Glomerular endothelial cell (primary cell): ENCODE data around the gene SHROOM3. TPM values are rescaled to one million over a fixed set of nuclear protein-coding genes. Genes with fewer than 3 reads are reported as not detected.

ENCODE experiments used
- DNase-seq: peaks from one replicate; pipeline ENCODE4 v3.0.0-alpha.2; 2011; ENCODE audit warnings: low read depth, low spot score; ENCODE audit errors: extremely low read depth
- total RNA-seq: library from RNA; depleted of rRNA; stranded (reverse); fragments of >200 nt; gene quantifications from 2 replicates; pipeline ENCODE4 v1.2.3, GENCODE V29; 2015

The SHROOM3 gene
- total RNA-seq, 1 donor from 2014 or later = 3.8 TPM

GRCh38 chr4:76614589-76614988 lies 179.6 kb downstream of the SHROOM3 start:
- DNase-seq = no peak

- DNase-seq = no peak
Measured at GRCh38 chr4:76615999-76616398, 181.0 kb downstream of the SHROOM3 start.

DNA sequence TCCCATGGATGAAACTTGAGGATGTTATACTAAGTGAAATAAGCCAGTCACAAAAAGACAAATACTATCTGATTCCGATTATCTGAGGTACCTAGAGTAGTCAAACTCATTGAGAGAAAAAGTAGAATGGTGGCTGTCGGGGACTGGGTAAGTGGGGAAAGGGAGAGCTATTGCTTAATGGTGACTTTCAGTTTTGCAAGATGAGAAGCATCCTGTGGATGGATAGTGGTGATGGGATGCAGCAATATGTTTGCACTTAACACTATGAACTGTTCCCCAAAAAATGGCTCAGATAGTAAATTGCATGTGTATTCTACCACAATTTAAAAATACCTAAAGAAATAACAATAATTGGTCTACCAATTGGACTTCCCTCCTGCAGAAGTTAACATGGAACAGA lies 181.5 kb downstream of the SHROOM3 start:
- no peak for DNase-seq

DNA sequence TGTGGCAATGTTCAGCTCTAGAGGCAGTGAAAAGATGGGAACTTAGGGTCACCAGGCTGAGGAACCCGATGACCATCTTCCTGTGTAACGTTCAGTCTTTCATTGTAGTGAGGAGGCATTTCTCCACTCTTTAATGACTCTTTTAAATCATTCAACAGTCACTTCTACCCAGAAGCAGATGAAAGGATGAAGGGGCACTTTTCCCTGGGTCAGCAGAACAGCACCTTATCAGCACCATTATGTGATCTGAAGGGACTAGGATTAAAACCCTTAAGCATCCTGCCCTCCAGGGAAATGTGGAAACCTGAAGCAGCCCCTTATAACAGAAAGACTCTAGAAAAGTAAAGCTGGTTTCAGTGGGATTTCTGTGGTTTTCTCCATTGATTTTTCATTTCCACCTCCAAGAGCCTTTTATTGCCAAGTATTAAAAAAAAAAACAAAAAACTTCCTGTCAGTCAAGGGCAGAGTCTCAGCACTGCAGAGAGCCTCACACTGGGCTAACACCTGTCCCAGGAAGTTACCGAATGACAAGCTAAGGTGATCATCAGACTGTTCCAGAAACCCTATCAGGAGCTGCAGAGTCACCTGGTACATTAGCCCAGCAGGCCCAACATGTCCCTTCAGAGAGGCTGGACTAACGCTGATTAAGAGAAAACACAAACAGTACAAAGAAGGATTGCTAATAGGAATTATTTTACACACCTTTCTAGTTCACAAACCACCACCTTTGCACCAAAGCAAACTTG lies 185.9 kb downstream of the SHROOM3 start:
- no peak for DNase-seq

DNA sequence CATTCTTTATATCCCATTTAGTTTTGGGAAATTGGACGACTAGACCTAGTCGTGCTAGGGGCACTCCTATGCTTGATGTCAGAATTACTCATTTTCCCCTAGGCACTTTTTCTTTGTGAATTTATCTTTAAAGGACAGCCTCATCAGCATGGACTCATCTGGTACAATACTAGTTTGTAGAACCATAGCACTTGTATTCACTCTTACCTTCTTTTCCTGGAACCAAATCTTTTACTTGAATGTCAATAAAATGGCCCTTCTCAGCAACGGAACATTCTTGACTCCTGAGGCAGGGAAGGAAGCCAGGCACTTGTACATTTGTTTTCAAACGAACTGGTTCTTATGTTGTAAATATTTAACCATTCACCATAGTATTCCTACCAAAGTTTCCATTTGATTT lies 187.1 kb downstream of the SHROOM3 start:
- no peak for DNase-seq

- DNase-seq = no peak
Measured at GRCh38 chr4:76622717-76623116, 187.7 kb downstream of the SHROOM3 start.

- no peak for DNase-seq
Measured at GRCh38 chr4:76623217-76624045, 188.4 kb downstream of the SHROOM3 start.

DNA sequence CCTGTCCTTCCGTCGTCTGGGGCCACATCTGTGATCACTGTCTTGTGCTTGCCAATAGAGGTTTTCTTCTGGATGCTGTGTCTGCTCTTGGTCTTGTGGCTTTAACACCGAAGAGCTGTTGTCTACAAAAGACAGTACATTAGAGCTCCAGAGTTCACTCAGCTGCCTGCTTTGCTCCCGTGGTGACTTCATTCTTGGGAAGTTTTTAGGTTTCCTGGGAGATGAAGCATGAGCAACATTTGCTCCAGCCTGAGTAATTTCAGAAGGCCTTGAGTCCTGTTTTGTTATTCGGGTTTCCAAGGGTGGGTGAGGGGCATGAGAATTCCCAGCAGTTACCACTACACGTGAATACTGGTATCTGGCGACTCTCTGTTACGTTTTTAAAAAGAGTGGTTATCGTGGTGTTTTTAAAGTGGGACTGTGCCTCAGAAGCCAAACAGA lies 189.2 kb downstream of the SHROOM3 start:
- no peak for DNase-seq

- no peak for DNase-seq
Measured at GRCh38 chr4:76624931-76625715, 190.1 kb downstream of the SHROOM3 start.

DNA sequence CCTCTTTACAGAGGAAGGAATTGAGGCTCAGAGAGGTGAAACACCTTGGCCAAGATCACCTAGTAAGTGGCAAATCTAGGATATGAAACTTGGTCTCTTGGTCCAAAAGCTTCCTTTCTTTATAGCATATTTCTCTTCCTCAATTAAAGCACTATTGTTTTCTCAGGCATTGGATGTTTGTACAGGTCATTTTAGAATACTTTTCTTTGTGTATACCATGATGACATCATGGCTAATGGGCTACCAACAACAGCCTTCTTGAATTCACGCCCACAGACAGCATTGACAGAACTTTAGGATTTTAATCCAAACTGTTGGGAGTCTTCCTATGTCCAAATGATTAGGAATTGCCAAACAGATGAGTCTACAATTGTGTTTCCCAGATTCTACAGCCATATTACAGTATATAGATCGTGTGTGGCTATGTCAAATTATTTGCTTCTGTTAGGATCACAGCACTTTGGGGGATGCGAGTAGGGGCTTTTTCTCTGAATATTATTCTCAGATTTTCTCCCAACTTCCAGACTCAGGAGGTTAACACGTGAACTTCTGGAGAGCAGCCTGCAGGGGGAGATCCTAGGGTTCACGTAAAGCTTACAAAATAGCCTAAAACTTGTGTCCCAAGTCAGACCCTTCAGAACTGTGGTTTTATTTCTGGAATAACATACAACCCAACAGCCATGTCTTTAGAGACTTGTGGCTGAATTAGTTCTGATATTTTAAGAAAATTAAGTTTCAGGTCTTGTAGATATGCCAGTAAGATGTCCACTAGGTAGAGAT lies 191.8 kb downstream of the SHROOM3 start:
- no peak for DNase-seq

- DNase-seq = no peak
Measured at GRCh38 chr4:76628251-76628650, 193.2 kb downstream of the SHROOM3 start.

DNA sequence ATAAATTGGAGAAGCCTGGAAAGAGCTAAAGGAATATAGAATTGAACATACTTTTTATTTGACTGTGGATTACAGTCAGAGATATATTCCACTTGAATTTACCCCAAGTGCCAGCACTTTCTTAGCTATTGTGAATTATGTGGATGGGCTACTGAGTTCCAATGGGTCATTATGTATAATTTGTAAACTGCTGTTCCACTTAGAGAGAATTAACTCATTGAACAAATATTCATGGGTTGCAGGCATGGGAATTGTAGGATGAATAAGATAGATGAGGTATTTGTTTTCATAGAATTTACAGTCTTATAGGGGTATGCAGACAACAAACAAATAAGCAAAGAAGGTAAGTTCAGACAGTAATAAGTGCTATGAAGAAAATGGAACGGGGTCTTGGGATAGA lies 195.7 kb downstream of the SHROOM3 start:
- no peak for DNase-seq

DNA sequence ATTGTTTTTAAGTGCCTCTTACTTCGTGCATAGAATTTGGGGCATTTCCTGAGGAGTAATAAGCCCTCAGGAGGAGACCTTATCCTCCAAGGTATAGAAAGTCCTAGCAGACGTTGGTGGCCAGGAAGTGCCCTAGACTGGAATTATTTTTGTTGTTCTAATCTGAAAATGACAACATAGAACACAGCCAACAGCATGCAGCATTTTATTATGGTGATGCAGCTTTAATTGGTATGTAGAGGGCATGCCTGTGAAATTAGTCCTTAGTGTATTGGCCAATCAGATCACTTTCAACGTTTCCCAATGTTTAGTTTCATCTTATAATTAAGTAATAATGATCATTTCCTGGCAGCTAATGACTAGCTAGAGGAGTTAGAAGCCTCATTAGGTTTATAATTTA lies 199.2 kb downstream of the SHROOM3 start:
- DNase-seq = no peak

GRCh38 chr4:76637712-76638361 lies 202.8 kb downstream of the SHROOM3 start:
- no peak for DNase-seq

DNA sequence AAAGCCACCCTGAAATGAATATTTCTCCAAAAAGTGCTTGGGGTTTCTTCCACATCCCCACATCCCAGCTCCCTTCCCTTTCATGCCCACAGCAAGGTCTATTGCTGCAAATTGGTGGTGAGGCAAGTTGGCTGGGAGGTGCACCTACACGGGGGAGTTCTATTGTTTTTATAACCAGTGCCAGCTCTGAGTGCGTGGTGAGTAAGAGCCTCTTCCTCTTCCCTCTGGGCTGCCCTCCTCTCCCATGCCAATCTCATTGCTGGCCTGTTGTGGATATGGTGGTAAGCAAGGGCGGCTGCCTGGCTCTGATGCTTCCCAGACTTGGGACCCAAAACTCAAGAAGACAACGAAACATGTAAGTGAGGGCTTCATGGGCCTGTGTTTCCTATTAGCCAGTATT lies 204.3 kb downstream of the SHROOM3 start:
- no peak for DNase-seq

- DNase-seq = no peak
Measured at GRCh38 chr4:76640353-76640910, 205.4 kb downstream of the SHROOM3 start.

GRCh38 chr4:76641351-76641750 lies 206.3 kb downstream of the SHROOM3 start:
- DNase-seq = no peak

- DNase-seq = no peak
Measured at GRCh38 chr4:76641758-76642157, 206.7 kb downstream of the SHROOM3 start.

DNA sequence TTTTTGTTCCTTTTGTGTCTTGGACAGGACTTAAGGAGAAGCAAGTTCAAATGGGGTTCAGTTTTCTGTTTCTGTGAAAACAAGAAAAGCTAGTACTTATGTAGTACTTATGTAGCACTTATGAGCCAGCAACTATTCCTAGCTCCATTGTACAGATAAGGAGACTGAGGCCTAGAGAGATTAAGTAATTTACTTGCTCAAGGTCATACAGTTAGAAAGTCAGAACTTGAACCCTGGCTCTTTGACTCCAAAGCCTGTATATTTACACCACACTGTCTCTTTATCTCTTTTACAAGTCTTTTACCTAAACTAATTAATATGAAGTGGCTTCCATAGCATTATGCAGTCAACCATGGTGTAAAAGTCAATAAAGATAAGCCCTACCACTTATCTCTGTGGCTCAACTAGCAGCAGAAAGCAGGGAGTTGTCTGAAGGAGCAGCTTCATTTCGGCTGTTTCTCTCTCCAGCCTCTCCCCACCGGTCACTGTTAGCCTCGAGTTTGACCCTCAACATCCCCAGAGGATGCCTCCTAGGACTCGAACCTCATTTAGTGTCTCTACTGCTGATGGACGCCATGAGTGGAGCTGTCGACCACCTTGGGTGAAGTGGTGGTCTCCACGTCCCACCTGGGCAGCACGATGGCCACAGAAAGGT lies 209.9 kb downstream of the SHROOM3 start:
- DNase-seq = no peak
